Measurements from ENCODE around the gene ITIH3.

DNA sequence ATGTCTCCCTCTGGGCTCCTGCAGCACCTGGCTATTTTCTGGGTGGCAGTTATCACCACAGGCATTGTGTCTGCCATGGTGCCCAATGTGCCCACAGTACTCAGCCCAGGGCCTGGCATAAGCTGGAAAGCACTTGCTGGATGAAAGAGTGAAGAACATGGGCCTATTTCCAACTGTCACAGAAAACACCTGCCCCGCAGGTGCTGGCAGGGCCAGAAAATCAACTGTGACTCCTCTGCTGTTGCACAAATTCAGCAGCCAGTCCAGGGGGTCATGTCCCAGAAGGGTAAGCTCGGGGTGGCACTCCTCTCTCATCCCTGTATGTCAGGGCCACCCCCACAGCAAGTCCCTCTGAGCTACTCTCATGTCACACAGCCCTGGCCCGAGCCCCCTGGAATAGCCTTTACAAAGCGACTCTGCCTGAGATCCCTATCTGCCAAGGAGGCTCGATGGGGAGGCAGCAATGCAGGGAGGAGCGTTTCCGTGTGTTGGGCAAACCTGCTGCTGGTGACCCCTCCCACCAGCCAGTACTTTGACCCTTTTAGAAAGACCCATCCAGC, 16.9 kb downstream of the ITIH3 start:
- TF ChIP-seq, protein P1, sequence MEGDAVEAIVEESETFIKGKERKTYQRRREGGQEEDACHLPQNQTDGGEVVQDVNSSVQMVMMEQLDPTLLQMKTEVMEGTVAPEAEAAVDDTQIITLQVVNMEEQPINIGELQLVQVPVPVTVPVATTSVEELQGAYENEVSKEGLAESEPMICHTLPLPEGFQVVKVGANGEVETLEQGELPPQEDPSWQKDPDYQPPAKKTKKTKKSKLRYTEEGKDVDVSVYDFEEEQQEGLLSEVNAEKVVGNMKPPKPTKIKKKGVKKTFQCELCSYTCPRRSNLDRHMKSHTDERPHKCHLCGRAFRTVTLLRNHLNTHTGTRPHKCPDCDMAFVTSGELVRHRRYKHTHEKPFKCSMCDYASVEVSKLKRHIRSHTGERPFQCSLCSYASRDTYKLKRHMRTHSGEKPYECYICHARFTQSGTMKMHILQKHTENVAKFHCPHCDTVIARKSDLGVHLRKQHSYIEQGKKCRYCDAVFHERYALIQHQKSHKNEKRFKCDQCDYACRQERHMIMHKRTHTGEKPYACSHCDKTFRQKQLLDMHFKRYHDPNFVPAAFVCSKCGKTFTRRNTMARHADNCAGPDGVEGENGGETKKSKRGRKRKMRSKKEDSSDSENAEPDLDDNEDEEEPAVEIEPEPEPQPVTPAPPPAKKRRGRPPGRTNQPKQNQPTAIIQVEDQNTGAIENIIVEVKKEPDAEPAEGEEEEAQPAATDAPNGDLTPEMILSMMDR (IDR thresholded peaks at IDR 0.05): no peak
- no peak for TF ChIP-seq POLR2AphosphoS5 (IDR thresholded peaks at IDR 0.05)
